GM18519 (cell line): Measurements from ENCODE around the gene UBR2.
"Not testable (repeated sequence)": the region's sequence is repeated elsewhere in the genome, so short reads cannot be mapped to it uniquely, and the experiment has no call there.

Source experiments
- ATAC-seq: cut with Tn5 transposase; IDR thresholded peaks from one replicate; pipeline ENCODE4 v1.9.1; 2021; ENCODE audit warnings: mild to moderate bottlenecking, moderate library complexity; ENCODE audit not compliant: unreplicated experiment, low FRiP score

Gene UBR2

DNA sequence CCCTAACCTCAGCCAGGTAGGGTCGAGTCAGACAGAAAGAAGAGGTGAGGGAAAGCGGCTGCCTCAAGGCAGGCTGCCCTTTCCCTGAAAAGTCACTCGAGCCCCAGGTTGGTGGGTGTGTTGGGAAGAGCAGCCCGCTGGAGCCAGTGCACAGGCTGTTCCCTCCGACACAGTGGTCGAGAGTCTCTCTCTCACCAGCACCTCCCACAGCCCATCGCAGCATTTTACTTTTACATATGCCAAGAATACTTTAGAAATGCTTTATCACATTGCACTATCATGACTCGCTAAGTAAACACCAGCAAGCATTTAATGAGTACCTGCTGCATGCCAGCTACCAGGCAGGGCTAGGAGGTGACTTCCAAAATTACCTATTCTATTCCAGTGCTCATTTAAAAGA, 156.9 kb downstream of the UBR2 start:
- no peak for ATAC-seq

DNA sequence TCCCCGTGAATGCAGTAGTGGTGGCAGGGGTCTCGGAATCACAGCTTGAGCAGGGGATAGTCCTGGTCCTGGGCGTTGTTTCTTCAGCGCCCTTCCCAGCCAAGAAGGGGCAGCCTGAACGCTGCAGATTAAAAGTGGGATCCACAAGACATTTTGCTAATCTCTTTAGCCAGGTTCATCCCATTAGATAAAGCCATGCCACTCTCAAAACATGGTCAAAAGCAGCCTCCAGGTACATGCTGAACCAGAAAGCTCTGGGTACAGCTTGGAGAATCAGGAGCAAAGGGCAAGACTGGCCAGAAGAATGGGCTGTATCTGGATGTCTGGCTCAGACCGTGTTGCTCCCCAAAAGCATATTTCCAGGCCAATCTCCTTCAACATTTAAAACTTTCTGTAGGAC, 158.7 kb downstream of the UBR2 start, which contains the start of gene PRPH2:
TSS of gene PRPH2 (minus strand) at position 101 of the 400 bp plus-strand sequence. CDS start 263 bp downstream, outside the sequence.
- ATAC-seq = no peak

DNA sequence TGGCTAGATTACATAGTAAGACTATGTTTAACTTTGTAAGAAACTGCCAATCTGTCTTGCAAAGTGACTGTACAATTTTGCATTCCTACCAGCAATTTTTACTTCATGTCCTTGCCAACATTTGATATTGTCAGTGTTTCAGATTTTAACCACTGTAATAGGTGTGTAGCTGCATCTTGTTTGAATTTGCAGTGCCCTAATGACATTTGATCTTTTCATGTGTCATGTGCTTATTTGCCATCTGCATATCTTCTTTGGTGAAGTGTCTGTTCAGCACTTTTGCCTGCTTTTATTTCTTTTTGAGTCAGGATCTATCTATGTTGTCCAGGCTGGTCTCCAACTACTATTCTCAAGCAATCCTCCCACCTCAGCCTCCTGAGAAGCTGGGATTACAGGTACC, 161.0 kb downstream of the UBR2 start:
- ATAC-seq = no peak

DNA sequence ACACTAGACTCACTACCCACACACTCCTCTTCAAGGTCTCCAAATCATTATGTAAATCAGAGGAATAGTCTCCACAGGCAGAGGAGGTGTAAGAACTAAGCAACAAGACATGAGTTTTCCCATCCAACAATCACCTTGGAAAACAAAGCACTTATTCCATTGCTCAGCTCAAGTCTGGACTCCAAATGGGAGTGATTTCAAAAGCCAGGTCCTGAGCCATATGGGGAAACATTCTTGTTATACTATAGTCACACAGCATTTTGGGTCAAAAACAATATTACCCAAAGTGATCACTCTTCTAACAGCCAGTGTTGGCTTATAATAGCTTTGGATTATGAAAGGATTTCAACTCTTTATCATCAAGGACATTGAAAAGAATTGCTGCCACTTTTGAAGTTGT, 162.2 kb downstream of the UBR2 start:
- ATAC-seq = no peak

DNA sequence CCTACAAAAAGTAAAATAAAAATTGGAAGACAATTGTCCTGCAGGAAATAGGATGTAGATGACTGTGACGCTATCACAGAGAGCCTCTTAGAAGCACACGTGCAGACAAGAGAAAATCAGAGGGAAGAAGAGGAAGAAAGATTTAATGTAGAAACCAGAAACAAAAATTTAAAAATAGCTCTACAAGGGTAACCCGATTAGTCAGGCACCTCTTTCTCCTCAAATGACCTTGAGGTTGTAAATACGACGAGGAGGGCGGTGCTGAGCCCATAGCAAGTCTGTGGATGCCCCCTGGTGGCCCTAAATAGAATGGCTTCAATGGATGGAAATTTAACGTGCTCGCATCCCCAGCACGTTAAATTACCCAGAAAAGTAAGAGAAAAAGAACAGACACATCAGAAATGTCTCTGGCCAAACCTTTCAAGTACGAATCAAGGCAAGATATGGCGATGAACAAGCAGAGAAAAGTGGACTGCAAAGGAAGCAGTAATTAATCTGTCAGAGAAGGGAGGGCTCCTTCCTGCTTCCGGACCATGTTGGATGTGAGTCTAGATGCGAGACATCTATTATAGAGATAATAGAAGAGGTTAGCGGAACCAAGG, 162.8 kb downstream of the UBR2 start:
- no peak for ATAC-seq

- no peak for ATAC-seq
These were observed 163.3 kb downstream of the UBR2 start for GRCh38 chr6:42727087-42727611.

DNA sequence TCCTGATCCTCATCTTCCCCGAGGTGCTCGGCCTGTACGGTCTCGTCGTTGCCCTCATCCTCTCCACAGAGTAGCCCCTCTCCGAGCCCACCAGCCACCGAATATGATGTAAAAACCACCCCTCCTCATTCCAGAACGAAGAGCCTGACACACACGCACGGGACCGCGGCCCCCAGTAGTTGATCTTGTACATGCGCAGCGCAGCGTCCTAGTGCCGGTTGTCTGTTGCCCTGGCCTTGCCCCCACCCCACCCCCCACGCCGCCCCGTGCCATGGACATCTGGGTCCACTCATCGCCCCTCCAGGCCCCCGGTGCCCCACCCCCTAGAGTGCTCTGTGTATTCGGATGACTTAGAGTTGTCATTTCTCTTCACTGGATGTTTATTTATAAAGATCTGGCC, 163.8 kb downstream of the UBR2 start:
- no peak for ATAC-seq

DNA sequence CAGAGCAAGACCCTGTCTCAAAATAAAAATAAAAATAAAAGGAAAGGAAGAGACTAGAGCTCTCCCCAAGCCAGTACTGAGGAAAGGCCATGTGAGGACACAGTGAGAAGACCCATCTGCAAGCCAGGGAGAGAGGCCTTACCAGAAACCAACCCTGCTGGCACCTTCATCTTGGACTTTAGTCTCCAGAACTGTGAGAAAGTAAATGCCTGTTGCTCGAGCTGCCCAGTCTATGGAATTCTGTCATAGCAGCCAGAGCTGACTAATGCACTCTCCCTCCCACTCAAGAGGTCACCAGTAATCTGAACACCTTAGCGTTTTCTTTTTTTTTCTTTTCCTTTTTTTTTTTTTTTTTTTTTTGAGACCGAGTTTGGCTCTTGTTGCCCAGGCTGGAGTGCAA, 165.9 kb downstream of the UBR2 start:
- ATAC-seq = no peak

GRCh38 chr6:42733867-42734481, 170.1 kb downstream of the UBR2 start:
- ATAC-seq = not testable (repeated sequence)

DNA sequence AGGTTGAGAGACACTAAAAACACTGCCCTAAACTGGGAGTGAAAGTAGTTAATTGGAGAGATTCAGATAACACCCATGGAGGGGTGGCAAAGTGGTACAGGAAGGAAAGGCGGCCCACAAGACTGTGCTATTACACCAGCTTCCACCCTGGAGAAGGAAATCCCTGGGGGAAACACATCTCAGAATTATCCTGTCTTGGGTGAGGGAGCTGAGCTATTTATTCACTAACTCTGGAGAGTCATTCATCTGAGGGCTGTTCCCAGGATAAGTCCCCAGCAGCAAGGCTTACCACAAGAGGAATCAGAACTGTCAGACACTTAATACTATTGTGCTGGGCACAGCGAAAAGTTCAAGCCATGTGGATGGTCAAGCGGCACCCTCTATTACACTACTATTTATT, 172.1 kb downstream of the UBR2 start:
- ATAC-seq = no peak

- no peak for ATAC-seq
These were observed 176.9 kb downstream of the UBR2 start for GRCh38 chr6:42740725-42741124.

DNA sequence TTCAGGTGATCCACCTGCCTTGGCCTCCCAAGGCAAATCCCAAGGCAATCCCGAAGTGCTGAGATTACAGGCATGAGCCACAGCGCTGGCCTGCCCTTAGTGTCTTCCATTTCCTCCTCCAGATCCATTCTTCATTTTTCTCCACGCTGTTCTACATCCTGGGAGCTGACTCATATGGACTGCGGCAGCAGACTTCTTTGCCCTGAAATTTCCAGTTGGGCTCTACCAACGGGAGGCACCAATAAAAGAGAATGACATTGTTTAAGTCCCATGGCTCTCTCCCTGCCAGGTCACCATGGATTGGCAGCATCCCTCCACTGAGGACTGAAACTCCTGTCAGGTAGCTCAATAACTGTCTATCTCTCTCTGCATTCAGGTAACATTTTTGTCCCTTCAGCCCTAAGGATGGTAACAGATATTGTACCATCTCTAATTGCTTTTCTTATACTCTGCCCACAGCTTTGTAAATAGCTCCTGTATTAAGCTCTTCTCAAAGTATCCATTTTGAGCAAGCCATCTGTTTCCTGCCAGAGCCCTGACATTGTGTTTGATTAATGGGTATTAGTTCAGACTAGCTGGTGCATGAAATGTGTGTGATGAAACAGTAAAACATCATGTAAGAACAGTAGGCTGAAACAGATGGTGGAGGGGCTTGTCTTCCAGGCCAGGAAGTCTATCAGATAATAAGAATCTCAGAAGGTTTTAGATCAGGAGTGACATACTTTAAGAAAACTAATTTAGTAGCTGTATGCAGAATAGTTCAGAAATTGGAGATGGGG, 178.5 kb downstream of the UBR2 start:
- ATAC-seq = no peak
